ENCODE data around the gene GAL3ST3.

DNA sequence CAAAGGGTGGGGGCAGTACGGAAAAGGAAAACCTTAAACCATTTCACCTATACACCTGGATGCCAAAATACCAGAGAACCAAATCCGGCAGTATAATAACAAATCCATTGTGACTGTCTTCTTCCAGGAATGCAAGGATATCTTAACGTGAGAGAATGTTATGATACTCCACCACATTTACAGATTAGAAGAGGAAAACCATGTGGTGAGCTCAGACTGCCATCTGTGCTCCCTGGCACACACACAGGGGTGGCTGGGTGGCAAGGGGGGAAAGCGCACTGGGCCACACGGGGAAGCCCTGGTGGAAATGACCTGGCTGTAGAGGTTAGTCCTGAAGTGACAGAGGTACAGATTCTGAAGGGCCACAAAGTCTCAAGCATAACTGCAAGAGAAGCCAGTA lies 56.9 kb downstream of the GAL3ST3 start:
- TF ChIP-seq, protein P1, sequence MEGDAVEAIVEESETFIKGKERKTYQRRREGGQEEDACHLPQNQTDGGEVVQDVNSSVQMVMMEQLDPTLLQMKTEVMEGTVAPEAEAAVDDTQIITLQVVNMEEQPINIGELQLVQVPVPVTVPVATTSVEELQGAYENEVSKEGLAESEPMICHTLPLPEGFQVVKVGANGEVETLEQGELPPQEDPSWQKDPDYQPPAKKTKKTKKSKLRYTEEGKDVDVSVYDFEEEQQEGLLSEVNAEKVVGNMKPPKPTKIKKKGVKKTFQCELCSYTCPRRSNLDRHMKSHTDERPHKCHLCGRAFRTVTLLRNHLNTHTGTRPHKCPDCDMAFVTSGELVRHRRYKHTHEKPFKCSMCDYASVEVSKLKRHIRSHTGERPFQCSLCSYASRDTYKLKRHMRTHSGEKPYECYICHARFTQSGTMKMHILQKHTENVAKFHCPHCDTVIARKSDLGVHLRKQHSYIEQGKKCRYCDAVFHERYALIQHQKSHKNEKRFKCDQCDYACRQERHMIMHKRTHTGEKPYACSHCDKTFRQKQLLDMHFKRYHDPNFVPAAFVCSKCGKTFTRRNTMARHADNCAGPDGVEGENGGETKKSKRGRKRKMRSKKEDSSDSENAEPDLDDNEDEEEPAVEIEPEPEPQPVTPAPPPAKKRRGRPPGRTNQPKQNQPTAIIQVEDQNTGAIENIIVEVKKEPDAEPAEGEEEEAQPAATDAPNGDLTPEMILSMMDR (IDR thresholded peaks at IDR 0.05; ENCODE audit: low read depth, low read length) = no peak
- TF ChIP-seq MYC (IDR thresholded peaks at IDR 0.05; ENCODE audit: low read depth, low read length) (no peak), POLR2A (IDR thresholded peaks at IDR 0.05; ENCODE audit: extremely low read depth, insufficient read length) (no peak)

All from NB4 (cell line).